Ascending aorta (tissue), 2 donors: ENCODE measurements around the gene ANKFN1. TPM values are rescaled to one million over a fixed set of nuclear protein-coding genes. Genes with fewer than 3 reads are reported as not detected.

Source experiments
- DNase-seq, 2 donors: peaks; one replicate each; pipeline ENCODE4 v3.0.0-alpha.2; 2019; ENCODE audit warnings: low spot score in 2 of 2
- H3K27ac ChIP-seq, 2 donors: fragments of 200-600 bp; sonication (generic); one replicate each; pipeline ENCODE4 v1.5.1; 2016 to 2017; ENCODE audit warnings: mild to moderate bottlenecking in 1 of 2
- H3K27me3 ChIP-seq: fragments of 200-600 bp; sonication (generic); one replicate; pipeline ENCODE4 v1.5.1; 2017
- H3K36me3 ChIP-seq, 2 donors: fragments of 200-600 bp; sonication (generic); one replicate each; pipeline ENCODE4 v1.5.1; 2016
- H3K4me1 ChIP-seq, 2 donors: fragments of 200-600 bp; sonication (generic); one replicate each; pipeline ENCODE4 v1.5.1; 2016 to 2017; ENCODE audit warnings: mild to moderate bottlenecking in 1 of 2
- H3K4me3 ChIP-seq, 2 donors: fragments of 200-600 bp; sonication (generic); one replicate each; pipeline ENCODE4 v1.5.1; 2016 to 2017; ENCODE audit warnings: mild to moderate bottlenecking in 1 of 2
- H3K9me3 ChIP-seq, 2 donors: fragments of 200-600 bp; sonication (generic); one replicate each; pipeline ENCODE4 v1.5.1; 2016
- intact Hi-C: fragments of 100-400 bp; cut with DNase I; formaldehyde crosslinking; loops from one replicate; pipeline ENCODE4 v1.15.1; 2023
- total RNA-seq: library from RNA; depleted of rRNA; stranded (reverse); fragments of >200 nt; gene quantifications from one replicate; pipeline ENCODE4 v1.1.0, GENCODE V29; 2016
- TF ChIP-seq, protein P1 (sequence below), 3 experiments: fragments of 200-600 bp in 2 of 3; fragments of 450-650 bp in 1 of 3; sonication (generic) in 2 of 3; IDR thresholded peaks; one replicate each; pipeline ENCODE4 v1.5.1; 2016 to 2019; ENCODE audit warnings: antibody characterized with exemption in 3 of 3, mild to moderate bottlenecking in 1 of 3, moderate library complexity in 1 of 3

ANKFN1 gene
- total RNA-seq, 1 donor from 2014 or later: not detected

DNA sequence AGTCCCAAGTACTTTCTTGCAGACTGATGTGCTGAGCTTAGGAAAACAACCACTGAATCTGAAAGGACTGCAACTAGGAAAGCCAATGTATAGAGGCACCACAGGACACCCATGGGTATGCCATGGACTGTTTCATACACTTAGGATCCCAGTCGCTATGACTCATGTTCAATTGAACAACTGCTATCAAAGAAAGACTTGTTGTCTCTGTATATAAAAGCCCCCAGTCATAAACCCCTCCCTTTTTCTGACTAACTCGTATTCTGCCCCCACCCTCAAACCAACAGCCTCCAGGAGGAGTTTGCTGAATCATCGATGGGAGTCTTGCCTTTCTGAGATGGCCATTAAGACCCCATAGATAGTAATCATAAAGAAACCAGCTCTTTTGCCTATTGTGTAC, 205.4 kb downstream of the ANKFN1 start:
- Histone ChIP-seq H3K27ac (no peak overlapping the region), H3K4me1 (no peaks in the 10 kb centered on the region), H3K27me3 (no peaks in the 10 kb centered on the region), H3K4me3 (no peak overlapping the region), H3K36me3 (no peaks in the 10 kb centered on the region), H3K9me3 (no peaks in the 10 kb centered on the region)
- DNase-seq: no peak
- intact Hi-C loops: no loop called here
- TF ChIP-seq, protein P1, sequence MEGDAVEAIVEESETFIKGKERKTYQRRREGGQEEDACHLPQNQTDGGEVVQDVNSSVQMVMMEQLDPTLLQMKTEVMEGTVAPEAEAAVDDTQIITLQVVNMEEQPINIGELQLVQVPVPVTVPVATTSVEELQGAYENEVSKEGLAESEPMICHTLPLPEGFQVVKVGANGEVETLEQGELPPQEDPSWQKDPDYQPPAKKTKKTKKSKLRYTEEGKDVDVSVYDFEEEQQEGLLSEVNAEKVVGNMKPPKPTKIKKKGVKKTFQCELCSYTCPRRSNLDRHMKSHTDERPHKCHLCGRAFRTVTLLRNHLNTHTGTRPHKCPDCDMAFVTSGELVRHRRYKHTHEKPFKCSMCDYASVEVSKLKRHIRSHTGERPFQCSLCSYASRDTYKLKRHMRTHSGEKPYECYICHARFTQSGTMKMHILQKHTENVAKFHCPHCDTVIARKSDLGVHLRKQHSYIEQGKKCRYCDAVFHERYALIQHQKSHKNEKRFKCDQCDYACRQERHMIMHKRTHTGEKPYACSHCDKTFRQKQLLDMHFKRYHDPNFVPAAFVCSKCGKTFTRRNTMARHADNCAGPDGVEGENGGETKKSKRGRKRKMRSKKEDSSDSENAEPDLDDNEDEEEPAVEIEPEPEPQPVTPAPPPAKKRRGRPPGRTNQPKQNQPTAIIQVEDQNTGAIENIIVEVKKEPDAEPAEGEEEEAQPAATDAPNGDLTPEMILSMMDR (IDR thresholded peaks at IDR 0.05): no peak

DNA sequence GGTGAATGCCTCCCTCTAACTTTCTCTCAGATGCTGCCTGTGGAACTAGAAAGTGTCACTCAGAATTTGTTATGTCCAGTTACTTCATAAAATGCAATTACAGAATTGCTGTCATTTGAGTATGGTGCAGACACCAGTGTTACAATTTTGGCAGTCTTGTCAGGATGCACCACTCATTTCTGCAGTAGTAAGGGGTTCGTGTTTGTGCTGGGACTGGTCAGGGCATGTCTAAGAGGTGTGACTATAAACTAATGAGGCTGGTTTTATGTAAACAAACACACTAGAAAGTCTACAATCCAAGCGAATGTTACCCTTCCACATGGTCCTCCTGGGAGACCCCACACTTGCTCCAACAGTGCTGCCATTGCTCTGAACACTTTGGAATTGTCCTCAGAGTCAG, 206.2 kb downstream of the ANKFN1 start:
- no peak overlapping the region for H3K4me3 ChIP-seq
- DNase-seq: no peak
- no peak overlapping the region for H3K27ac ChIP-seq
- H3K9me3 ChIP-seq: no peaks in the 10 kb centered on the region
- TF ChIP-seq, protein P1 (IDR thresholded peaks at IDR 0.05): no peak
- no peaks in the 10 kb centered on the region for H3K36me3 ChIP-seq
- intact Hi-C loops: no loop called here
- H3K27me3 ChIP-seq: no peaks in the 10 kb centered on the region
- H3K4me1 ChIP-seq: no peaks in the 10 kb centered on the region

DNA sequence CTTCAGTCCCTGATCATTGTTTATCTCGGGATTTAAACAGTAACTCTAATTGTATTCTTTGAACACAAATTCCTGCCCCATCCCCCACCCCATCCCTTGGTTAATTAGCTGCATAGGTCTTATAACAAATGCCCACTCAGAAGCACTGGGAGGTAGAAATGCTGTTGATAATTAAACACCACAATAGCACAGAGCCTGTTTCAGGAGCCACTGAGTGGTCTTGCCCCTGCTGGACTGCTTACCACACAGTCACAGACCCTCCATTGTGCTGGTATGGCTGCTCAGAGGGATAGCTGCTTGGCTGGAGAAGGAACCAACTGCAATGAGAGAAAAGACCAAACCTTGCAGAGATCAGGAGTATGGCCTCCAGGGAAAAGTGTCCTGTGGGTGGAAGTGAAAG, 214.1 kb downstream of the ANKFN1 start:
- Histone ChIP-seq H3K4me1 (no peaks in the 10 kb centered on the region), H3K4me3 (no peak overlapping the region), H3K27ac (no peak overlapping the region), H3K9me3 (no peaks in the 10 kb centered on the region), H3K27me3 (no peaks in the 10 kb centered on the region), H3K36me3 (no peaks in the 10 kb centered on the region)
- TF ChIP-seq, protein P1 (IDR thresholded peaks at IDR 0.05): no peak
- DNase-seq: no peak
- intact Hi-C loops: no loop called here

DNA sequence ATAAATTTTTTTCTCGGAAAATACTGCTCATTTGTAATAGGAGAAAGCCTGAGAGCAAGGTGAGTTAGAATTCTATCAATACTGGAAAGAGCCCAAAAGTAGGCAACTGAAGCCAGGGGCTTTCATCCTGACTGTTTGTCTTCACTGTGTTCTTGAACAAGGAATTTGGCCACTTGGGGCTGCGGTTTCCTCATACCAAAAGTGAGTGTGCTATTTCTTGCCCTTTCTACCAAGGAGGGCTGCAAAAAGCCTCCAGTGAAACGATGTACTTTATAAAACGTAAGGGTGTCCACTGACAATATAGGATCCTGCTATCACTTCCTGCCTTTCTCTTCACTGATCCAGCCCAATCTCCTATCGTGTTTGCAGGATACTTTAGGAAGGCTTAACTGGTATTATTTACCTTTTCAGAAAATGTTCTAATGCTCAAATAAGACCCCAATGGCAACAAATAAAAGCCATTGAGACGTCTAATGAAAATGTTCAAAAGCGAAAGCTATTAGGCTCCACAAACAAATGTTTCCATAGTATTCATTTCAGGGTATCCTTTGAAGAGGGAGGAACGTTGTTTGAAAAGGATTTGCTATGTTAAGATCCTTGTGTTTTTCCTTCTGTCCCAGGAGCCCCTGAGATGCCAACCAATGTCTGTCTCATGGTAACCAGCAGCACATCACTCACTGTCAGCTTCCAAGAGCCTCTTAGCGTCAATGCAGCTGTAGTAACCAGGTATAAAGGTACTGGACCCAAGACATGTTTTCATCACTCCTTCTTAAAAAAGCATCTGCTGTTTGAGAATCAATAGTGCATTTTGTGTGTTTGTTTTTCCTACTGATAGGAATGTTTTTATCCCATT, 220.9 kb downstream of the ANKFN1 start:
- no peaks in the 10 kb centered on the region for H3K9me3 ChIP-seq
- H3K36me3 ChIP-seq: no peaks in the 10 kb centered on the region
- no peak overlapping the region for H3K27ac ChIP-seq
- TF ChIP-seq, protein P1 (IDR thresholded peaks at IDR 0.05): no peak
- H3K4me3 ChIP-seq: no peak overlapping the region
- no peak for DNase-seq
- H3K27me3 ChIP-seq: no peaks in the 10 kb centered on the region
- H3K4me1 ChIP-seq: no peaks in the 10 kb centered on the region
- intact Hi-C loops: no loop called here

DNA sequence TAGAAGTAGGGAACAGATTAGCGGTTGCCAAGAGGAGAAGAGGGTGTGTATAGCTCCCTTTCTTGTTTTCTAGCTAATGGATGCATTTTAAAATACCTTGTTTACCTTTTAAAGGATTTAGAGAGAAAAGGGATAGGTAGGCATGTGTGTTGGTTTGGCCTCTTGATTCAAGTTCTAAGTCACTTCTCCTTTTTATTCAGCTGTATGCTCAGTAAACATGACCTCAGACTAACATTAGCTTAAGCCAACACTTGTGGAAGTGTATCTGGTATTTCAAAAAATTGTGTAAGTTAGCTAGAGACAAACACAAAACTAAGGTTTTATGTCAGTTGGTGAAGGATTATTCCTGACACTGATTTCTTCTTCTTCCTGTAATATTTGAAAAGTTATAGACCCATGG, 236.1 kb downstream of the ANKFN1 start:
- Histone ChIP-seq H3K9me3 (peaks cover 0 to 3% of the 10 kb centered on the region in 2 donors), H3K36me3 (no peaks in the 10 kb centered on the region), H3K27me3 (no peaks in the 10 kb centered on the region), H3K4me3 (no peak overlapping the region), H3K27ac (no peak overlapping the region), H3K4me1 (no peaks in the 10 kb centered on the region)
- TF ChIP-seq, protein P1 (IDR thresholded peaks at IDR 0.05): no peak
- intact Hi-C loops: no loop called here
- no peak for DNase-seq
